GM12873 (cell line): Measurements from ENCODE around the gene HNRNPK.

ENCODE experiments used
- TF ChIP-seq, protein P1 (sequence below): IDR thresholded peaks from 2 replicates; pipeline ENCODE4 v1.5.1; 2012; ENCODE audit warnings: low read depth, mild to moderate bottlenecking, moderate library complexity, low read length, control low read depth; ENCODE audit not compliant: insufficient read depth; ENCODE audit errors: missing control alignments

Gene HNRNPK

DNA sequence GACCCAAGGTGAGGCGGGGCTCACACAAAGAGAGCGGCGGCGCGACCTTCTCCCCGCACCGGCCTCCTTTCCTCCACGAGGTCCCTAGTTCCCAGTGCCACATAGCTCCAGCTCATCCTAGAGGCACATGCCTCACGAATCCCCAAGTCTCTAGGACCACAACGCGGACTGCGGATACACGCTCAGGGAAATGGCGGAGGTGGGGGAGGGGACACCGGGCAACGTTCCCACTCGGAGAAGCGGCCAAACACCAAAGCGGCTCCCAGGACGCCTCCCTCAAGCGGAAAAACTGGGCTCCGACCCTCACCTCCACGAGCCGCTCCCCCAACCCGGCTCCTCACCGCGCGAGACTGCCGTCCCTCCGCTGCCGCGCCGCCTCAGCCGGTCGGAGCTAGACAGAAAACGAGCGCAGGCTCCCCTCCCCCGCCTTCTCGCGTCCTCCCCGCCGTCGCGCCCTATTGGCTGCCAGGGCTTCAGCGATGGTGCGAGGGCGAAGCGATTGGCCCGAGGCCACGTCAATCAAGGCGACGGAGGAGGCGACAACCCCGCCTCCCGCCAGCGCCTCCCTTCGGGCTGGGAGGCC lies at the start of gene HNRNPK:
Gene HNRNPK (minus strand): TSS at position 404 of the 583 bp plus-strand sequence. CDS start 1,963 bp downstream, outside the sequence.
- TF ChIP-seq, protein P1, sequence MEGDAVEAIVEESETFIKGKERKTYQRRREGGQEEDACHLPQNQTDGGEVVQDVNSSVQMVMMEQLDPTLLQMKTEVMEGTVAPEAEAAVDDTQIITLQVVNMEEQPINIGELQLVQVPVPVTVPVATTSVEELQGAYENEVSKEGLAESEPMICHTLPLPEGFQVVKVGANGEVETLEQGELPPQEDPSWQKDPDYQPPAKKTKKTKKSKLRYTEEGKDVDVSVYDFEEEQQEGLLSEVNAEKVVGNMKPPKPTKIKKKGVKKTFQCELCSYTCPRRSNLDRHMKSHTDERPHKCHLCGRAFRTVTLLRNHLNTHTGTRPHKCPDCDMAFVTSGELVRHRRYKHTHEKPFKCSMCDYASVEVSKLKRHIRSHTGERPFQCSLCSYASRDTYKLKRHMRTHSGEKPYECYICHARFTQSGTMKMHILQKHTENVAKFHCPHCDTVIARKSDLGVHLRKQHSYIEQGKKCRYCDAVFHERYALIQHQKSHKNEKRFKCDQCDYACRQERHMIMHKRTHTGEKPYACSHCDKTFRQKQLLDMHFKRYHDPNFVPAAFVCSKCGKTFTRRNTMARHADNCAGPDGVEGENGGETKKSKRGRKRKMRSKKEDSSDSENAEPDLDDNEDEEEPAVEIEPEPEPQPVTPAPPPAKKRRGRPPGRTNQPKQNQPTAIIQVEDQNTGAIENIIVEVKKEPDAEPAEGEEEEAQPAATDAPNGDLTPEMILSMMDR, result no peak

DNA sequence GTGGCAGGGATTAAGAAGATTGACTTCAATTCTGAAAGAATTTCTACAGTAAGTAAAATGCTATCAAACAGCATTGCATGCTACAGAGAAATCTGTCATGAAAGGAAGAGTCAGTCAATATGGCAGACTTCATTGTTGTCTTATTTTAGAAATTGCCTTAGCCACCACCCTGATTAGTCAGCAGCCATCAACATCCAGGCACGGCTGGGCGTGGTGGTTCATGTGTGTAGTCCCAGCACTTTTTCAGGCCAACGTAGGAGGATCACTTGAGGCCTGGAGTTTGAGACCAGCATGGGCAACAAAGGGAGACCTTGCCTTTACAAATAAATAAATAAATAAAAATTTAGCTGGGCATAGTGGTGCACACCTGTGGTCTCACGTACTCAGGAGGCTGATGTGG lies 47.2 kb upstream of the HNRNPK start:
- TF ChIP-seq, protein P1, result no peak

DNA sequence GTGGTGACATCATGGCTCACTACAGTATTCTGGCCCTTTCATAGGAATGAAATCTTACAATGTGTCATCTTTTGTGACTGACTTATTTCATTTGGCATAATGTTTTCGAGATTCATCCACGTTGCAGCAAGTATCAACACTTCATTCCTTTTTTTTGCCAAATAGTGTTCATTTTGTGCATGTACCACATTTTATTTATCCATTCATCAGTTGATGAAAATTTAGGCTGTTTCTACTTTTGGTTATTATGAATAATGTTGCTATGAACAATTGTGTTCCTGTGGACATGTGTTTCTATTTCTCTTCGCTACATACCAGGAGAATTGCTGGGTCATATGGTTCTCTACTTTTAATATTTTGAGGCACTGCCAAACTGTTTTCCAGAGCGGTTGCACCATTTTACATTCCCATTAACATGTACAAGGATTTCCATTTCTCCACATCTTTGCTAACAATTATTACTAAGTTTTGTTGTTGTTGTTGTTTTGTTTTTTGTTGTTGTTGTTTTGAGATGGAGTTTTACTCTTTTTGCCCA lies 44.1 kb upstream of the HNRNPK start:
- TF ChIP-seq, protein P1, result no peak

DNA sequence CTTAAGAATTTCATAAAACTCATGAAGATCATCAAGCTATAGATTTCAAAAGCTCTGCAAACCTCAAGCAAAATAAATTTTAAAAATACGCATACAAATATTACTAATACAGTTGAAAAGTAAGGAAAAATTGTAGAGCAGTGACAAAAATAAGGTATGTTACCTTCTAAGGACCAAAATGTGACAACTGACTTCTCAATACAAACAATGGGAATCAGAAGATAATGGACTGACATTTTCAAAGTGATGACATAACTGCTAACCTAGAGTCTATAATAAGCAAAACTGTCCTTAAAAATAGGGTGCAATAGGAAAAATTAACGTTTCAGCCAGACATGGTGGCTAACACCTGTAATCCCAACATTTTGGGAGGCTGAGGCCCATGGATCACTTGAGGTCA lies 27.6 kb upstream of the HNRNPK start:
- TF ChIP-seq, protein P1, result no peak

DNA sequence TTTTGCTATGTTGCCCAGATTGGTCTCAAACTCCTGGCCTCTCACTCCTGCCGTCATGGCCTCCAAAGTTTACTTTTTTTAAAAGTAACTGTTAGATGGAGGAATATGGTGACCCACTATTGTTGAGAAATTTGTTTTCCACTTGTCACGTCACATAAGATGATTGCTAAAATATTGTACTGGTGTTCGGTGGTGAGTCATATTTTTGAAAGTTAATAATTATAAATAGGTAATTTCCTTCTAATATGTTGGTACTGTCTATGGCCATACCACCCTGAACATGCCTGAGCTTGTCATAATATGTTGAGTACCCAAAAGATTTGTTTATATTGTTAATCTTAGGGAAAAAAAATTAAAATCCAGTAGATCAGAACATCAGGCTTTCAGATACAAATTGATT lies 23.2 kb upstream of the HNRNPK start:
- TF ChIP-seq, protein P1, result no peak

DNA sequence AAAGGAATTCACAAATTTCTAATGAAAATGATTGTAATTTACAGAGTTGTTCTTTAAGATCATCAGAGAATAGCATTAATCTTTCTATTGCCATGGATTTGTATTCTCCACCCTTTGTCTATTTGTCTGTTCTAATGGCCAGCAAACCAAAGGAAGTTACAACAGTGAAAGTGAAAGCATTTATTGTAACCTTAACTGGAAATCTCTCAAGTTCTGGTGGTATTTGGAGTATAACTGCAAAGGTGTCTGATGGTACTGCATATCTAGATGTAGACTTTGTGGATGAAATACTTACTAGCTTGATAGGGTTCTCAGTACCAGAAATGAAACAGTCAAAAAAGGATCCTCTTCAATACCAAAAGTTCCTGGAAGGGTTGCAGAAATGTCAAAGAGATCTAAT lies 22.3 kb upstream of the HNRNPK start:
- TF ChIP-seq, protein P1, result no peak

DNA sequence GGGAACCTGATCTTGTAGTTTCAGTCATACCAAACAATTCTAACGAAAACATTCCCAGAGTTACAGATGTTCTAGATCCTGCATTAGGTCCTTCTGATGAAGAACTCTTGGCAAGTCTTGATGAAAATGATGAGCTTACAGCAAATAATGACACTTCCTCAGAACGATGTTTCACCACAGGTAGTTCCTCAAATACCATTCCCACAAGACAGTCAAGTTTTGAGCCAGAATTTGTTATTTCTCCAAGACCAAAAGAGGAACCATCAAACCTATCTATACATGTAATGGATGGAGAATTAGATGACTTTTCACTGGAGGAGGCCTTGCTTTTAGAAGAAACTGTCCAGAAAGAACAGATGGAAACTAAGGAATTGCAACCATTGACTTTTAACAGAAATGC lies 21.6 kb upstream of the HNRNPK start:
- TF ChIP-seq, protein P1, result no peak

DNA sequence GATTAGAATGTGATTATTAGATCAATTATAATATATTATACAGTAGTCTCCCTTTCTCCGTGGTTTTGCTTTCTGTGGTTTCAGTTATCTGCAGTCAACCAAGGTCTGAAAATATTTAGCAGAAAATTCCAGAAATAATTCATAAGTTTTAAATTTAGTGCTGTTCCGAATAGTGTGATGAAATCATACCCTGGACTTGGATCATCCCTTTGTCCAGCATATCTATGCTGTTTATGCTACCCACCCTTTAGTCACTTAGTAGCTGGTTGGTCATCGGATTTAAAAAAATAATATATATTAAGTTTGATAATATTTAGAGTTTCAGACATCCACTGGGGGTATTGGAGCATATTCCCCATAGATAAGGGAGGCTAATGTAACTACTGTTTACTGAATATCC lies 20.2 kb upstream of the HNRNPK start:
- TF ChIP-seq, protein P1, result no peak
